Dermis microvascular lymphatic vessel endothelial cell (primary cell): ENCODE data around the gene CCDC188. TPM values are rescaled to one million over a fixed set of nuclear protein-coding genes. Genes with fewer than 3 reads are reported as not detected.
"Not testable (repeated sequence)": the region's sequence is repeated elsewhere in the genome, so short reads cannot be mapped to it uniquely, and the experiment has no call there.

Experiments
- DNase-seq, 2 donors: peaks; one replicate each; pipeline versions ENCODE4 v3.0.0 to v3.0.0-alpha.2; 2010; ENCODE audit warnings: low read depth in 2 of 2
- total RNA-seq: library from RNA; depleted of rRNA; stranded (reverse); fragments of >200 nt; gene quantifications from 2 replicates; pipeline ENCODE4 v1.2.1, GENCODE V29; 2014

Gene CCDC188
- total RNA-seq, 1 donor from 2014 or later, result 5.0 TPM

DNA sequence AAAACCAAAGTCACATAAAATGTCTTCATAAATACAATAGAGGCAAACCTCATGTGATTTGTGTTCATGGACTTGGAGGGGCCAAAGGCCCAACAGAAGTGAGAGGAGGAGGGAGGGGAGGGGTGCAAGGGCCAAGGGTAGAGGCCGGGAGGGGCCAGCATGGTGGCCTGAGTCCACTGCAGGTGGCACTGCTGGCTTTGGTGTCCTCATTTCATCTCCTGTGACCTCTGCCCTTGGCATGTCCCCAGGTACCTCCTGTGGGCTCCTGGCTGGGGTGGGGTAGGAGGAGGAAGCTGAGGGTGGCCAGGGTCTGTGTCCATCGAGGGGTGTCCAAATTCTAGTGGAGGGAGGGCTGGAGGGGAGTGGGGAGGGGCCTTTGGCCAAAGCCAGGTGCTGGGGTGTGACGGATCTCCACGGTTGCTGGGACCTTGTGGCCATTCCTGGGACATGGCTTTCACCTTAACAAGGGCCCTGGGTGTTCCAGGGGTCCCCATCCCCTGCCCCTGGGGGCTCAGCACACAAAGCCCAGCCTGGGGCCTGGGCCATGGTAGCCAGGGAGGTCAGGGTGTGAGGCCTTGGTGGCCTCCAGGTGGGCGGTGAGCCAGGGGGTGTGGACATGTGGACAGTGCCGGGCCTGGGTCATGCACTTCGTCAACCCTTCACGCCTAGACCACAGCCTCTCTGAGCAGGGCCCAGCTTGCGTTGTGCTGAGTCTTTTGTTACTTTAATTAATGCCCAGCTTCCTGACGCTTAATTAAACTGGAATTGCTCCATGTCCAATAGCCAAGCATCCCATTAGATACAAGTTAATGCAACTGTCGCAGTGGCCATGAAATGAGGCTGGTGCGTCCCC lies 20.7 kb upstream of the CCDC188 start:
- DNase-seq, result no peak

DNA sequence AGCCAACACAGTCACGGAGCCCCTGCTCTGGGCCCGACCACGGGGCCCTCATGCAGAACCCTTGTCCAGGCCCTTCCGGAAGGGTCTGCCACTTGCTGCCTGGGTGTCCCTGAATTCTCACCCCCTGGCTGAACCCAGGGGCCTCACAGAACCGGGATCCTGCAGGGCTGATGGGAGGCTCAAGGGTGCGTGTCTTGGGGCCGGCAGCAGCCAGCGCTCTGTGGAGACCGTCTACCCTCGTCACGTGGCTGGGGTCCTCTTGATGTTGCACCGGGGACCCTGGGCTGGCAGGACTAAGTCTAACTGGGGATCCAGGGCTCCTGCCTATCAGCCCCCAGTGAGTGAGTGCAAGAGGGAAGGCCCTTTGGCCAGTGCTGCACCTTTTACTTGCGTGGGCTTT lies 19.3 kb upstream of the CCDC188 start:
- DNase-seq, result no peak

DNA sequence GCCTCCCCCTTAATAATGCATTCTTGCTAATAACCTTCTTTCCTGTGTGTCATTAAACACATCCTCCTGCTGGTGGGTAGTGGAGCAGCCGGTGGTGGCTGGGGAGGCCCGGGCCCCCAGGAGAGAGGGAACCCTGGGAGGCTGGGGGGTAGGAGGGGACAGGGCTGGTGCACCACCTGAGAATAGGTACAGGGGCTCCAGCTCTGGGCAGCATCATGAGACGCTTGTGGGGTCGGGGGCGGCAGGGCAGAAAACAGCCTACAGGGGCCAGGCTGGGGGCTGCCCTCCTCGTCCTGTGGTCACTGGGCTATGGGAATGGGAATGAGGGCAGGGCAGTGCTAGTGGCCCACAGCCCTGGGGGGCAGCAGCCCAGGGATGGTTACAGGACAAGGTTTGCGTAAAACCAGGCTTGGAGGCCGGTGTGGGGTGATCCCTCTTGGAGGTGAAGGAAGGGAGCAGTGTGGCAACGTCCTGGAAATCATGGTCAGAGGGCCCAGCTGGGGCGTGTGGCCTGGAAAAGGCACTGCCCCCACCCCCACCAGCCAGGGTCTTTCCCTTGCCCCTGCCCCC lies 18.5 kb upstream of the CCDC188 start:
- no peak for DNase-seq

DNA sequence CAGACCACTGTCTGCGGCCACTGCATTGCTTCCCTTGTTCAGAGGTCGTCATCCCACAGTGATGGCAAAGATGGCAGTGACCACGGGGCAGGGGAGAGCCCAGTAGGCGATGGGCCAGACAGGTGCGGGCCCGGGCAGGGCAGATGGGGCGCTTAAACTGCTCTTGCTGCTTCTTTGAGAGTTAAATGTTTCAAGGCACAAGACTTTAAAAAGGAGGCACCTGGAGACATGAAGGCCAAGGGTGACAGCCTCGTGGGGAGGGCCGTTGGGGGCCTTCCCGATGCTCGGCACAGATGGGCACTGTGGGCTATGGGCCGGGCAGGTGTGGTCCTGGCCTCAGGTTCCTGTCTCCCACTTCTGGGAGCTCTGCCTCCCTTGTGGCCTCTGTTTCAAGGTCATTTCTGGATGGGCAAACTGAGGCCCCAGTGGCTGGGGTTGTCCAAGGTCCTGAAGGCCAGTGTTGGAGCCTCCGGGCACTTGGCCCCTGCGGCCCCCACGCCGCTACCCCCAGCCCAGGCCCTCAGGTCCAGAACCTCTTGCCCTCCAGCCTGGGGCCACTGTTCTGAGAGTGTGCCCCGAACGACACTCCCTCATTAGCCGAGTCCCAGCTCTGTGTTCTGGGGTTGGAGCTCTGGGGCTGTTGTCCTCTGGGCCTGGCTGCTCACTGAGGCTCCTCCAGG lies 16.9 kb upstream of the CCDC188 start:
- no peak for DNase-seq

DNA sequence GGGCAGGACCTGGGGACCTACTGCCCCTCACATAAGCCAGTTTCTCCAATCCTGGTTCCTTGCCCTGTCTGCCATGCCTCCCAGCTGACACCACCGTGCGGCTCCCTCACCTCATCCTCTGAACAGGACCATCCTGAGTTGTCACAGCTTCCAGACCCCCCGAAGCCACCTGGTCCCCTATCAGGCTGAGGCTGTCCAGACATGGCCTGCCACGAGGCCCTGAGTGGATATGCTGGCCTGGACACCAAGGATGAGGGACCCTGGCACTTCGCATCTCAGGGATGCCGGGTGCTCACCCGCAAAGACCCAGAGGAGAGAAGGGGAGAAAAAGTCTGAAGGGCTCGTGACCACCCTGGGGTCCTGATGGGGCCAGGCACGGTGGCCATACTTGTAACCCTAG lies 15.8 kb upstream of the CCDC188 start:
- no peak for DNase-seq

DNA sequence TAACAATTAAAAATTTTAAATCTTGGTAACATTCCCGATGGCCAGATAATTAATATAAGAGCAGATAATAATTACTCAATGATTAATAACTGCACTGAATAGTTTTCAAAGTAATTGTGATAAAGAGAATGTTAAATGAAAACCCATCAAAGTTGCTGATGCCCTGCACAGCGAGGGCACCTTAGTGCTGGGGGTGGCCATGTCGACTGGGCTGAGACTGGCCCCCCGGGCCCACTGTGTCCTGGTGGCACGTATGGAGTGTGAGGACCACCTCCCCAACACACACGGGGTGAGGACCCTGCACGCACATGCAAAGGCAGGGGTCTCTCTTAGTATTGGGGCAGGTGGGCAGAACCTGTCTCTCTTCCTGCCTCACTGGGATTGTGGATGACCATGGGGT lies 15.1 kb upstream of the CCDC188 start:
- no peak for DNase-seq

DNA sequence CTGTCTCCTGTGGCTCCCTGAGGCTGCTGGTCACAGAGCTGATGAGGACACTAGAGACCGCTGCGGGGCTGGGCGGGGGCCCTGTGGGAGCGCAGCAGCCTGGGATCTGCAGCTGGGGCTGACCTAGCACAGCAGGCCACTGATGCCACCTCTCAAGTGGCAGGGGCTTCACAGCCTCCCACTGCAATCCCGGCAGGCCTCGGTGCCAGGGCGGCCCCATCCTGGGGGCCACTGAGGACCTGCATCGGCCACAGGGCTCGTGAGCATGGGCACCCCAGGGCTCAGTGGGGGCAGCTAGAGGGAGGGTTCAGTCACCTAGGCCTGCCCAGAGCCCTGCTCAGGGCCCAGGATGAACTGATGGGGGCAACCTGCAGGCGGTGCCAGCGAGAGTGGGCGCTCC lies 14.6 kb upstream of the CCDC188 start:
- no peak for DNase-seq

DNA sequence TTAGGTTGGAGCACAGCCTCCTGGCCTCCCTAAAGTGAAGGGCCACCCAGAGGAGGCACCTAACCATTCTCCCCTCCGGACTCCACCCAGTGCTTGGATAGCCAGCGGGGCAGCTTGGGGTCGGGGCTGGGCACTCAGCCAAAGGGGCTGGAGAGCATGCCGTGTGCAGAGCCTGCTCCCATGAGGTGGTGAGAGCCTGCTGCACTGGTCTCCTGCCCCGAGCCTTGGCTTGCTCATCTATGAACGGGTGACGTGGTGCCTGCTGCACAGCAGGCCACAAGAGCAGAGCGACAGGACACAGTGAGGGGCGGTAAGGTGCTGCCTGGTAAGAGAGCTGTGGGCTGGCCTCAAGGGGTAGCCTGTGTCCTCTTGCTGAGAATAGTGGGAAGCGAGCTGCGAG lies 14.0 kb upstream of the CCDC188 start:
- no peak for DNase-seq

DNA sequence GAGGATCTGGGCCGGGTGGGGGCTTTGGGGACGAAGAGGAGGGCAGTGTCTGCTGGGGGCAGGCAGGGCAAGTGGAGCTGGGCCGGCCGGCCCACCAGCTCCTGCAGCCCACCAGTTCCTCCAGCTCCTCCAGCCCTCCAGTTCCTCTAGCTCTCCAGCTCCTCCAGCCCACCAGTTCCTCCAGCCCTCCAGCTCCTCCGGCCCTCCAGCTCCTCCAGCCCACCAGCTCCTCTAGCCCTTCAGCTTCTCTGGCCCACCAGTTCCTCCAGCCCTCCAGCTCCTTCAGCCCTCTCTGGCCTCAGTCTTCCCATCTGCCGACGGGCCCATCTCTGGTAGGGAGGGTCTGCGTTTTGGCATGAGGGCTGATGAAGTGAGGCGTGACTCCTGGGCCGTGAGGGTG lies 9.2 kb upstream of the CCDC188 start:
- no peak for DNase-seq

DNA sequence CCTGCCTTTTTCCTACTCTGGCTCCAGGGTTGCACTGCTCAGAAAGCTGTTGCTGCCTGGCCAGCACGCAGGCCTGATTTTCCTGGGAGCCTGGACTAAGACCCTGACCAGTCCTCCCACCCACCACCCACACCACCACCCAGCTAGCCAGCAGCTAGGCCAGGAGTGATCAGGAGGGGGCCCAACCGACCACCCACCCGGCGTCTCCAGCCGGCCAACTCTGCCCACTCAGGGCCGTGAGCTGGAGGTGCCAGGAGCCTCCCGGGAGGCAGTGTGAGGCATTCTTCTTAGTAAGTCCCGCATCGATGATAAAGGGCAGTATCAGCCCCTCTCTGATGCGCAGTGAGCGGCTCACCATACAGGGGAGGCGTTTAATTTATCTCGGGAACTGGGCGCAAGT lies 8.7 kb upstream of the CCDC188 start:
- DNase-seq, result not testable (repeated sequence)

DNA sequence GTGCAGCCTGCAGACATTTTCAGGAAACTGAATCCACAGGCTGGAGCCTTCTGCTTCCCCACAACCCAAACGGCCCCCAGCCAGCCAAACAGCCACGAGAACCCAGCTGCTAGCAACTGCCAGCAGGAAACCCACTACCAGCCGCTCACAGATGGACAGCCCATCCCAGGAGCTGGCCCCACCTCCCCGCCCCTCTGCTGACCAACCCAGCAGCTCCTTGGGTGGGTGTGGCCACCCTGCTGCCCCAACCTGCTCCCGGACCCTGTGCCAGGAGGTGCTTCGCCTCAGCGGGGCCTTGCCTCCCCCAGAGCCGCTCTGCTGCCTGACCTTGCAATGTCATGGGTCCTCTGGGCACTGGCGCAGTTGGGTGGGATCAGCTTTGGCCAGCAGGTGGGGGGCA lies 8.2 kb upstream of the CCDC188 start:
- DNase-seq, result no peak

DNA sequence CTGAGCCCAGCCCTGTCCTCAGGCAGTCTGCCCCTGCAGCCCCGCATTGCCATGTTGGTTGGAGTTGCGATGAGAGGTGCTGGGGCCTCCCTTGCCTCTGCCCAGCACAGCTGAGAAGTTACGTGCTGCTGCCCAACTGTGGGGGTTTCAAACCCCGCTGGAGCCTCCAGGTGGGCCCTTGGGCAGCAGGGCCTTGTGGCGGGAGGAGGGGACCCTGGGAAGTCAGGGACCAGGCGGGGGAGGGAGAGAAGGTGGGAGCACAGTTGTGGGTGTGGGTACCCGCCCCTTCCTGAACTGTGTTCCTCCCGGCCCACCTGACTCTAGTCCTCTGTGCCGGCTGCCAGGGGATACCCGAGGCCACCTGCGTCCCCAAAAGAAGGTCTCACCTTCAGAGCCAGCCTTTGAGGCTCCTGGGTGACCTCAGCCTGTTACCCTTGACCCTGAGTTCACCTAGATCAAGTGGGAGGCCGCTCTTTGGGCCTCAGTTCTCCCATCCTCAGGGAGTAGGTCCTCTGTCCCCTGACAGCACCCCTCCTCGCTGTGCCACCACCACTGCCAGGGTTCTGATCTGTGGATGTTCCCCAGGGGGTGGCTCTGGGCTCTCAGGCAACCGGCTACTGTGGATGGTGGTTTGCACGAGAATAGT lies 7.7 kb upstream of the CCDC188 start:
- DNase-seq, result no peak

DNA sequence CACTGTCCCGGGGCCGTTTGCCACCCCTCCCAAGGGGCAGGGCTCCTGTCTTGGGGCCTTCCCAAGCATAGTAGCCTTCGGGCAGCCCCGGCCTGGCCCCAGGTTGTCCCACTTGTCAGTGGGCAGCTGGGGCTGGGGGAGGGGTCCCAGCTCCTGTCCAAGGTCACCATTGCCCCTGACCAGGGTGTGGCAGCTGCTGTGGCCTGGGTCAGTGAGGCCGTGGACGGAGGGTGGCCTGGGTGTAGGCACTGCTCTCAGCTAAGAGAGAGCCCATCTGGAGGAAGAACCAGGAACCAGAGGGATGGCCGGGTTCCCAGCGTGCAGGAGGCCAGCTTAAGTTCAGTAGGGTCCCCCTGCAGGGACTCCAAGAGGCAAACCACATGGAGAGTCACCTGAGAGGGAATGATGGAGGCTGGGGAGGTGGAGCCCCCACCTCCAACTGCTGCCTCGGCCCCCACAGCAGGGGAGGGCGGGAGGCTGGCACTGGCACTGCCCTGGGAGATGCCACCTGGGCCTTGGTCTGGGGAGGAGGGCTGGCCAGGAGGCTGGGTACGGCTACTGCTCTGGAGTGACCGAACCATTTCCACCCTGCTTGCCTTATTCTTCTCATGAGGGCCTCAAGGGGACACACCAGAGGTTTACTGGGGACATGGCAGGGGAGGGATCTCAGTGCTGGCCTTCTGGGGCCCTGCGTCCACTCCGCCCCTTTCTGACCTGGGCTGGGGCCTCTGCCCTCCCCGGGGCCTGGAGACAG lies 6.8 kb upstream of the CCDC188 start:
- DNase-seq, result no peak

DNA sequence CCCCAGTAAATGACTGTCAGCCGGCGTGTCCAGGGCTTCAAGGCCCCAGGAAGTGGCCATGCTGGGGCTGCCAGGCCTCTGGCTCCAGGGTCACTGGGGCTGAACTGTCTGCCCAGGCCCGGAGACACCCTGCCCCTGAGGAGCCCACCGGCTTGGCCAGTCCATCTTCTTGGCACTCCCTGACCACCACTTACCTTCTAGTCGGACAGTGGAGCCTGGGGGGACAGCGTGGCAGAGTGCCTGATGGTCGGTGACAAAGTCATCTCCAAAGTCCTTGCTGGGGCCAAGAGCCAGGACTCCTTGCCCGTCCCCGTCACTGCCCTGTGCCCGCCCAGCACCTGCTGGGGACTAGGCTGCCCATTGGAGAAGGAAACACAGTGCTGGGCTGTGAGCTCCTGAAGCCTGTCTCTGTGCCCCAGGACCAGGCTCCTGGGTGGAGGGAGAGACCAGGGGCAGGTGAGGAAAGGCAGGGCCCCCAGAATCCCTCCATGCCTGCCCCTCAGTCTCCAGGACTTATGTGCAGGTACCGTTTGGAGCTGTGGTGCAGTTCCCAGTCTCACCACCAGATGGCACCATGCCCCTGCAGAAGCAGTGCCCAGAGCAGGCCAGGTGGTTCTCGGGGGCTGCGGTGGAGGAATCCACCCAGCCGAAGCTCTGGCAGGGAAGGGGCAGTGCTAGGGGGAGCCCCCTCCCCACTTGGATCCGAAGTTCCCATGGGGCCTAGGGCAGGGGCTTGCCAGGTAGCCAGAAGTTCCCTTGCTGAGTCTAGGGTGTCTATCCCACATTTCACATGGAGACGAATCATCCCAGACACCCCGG lies 6.0 kb upstream of the CCDC188 start:
- DNase-seq, result peak; percentile 65 to 78

DNA sequence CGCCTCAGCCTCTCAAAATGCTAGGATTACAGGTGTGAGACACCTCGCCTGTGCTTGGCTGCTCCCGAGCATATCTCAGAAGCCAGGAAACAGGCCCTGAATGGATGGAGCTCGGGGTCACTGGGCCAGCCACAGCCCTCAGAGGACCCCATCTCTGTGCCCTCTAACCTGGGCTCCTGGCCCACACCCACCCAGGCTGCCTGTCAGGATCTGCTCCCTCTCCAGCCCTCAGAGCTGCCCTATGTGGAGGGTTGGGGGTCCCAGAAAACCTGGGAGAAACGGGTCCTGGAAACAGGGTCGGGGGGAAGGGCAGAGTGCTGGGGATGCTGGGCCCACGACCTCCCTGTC lies 5.2 kb upstream of the CCDC188 start:
- no peak for DNase-seq

DNA sequence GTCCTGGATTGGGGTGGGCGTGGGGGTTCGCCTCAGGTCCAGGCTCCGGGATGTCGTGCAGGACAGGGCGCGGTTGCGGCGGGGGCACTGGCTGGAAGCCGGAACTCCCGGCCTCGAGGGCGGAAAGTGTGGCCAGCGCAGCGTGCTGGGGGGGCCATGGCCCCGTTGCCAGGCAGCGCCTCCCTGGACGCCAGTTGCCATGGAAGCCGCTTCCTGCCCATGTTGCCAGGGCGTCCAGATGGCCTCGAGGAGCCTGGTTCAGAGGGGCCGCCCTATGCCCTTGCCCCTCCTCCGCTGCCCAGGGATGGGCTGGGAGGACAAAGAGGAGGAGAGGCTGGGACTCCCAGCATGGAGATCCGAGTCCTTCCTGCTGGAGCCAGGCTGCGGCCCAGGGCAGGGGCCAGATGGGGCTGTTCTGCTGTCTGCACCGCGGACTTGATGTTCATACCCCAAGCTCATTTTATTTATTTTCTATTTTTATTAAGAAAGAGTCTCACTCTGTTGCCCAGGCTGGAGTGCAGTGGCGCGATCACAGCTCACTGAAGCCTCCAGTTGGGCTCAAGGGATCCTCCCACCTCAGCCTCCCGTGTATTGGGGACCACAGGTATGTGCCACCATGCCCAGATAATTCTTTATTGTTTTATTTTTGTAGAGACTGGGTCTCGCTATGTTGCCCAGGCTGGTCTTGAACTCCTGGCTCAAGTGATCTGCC lies 4.6 kb upstream of the CCDC188 start:
- DNase-seq, result peak; percentile 74 to 76

DNA sequence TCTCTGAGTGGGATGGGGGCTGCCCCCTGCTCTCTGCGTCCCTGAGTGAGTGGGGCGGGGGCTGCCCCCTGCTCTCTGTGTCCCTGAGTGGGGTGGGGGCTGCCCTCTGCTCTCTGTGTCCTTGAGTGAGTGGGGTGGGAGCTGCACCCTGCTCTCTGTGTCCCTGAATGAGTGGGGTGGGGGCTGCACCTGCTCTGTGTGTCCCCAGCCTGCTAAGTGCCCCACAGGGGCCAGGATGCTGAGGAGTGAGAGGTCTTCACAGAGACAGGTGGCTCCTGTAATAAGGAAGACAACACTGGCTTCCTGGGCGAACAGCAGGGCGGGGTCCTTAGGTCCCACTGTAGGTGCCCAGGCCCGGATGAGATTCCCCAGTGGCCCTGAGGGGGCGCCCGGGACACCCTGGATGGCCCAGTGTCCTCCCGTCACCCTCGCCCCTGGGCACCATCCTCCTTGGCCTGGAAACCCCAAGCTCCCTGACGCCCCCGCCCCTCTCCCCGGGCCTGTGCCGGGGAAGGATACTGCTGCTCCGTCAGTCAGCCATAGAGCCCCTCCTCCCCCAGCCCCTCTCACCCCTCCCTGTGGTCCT lies 3.8 kb upstream of the CCDC188 start:
- no peak for DNase-seq

DNA sequence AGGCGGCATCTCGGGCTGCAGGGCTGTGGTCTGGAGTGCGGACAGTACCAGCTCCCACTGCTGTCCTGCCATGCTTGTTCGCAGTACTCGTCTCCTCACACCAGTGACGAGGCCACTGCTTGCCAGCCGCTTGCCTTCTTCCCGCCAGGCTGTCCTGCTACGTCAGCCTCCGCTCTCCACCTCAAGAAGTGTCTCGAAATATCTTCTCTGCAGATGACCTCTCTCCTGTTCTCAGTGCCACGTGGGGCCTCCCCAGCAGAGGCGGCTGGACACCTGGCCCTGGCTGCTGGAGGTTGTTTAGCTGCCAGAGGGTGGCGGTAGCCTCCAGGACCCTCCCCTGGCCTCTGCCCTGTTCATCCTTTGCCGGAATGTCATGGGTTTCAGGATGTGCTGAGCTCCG lies 3.1 kb upstream of the CCDC188 start:
- DNase-seq, result no peak

DNA sequence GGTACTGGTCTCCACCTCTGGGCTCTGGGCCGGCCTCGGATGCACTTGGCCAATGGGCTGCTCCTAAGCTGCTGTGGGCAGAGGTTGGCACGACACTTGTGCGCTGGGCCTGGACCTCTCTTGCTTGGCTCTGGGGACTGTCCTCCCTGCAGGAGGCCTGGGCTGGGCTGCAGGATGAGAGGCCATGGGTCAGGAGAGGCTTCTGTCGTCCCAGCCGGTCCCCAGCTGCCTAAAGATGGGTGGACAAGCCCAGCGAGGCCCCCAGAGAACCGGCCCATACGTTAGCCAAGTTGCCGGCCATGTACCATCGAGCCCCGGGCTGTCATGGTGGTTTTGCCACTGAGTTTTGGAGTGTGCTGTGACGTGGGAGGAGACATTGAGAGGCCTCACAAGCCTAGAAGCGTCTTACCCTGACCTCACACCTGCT lies 1.6 kb upstream of the CCDC188 start:
- DNase-seq, result no peak

DNA sequence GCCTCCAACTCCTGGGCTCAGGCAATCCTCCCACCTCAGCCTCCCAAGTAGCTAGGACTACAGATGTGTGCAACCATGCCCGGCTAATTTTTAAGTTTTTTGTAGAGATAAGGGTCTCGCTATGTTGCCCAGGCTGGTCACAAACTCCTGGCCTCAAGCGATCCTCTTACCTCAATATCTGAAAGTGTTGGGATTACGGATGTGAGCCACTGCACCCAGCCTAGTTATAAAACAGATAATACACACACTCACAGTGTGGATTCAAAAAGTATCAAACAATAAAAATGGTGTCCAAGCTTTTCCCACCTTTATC lies 377 bp upstream of the CCDC188 start:
- no peak for DNase-seq
